NCI-H82 treated with DMSO at 0.1 percent for 48 hours (cell line): ENCODE results near the gene PER2.
A peak's percentile ranks its signal among the peaks of the same experiment; 100 is the strongest.

Experiments
- DNase-seq: peaks from one replicate; lab custom pipeline; 2025; ENCODE audit not compliant: unreplicated experiment; lab: John Stamatoyannopoulos, UW

The PER2 gene

DNA sequence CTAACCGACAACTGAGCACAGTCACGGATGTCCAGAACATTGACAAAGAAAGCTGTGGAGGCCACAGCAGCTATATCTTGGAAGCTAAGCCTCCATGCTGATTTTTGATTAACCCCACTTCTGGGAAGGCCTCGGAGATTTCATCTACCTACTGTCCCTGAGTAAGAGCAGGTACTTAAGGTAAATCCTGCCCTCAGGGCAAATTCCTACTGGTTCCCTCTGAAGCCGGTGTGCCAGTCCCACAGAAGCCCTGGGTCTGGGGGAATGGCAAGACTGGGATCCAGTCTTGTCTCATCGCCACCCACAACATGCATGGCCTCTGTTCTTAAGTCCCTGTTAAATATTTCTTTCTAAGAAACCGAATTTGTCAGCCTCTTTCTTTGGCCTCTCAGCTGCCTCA lies 18.7 kb downstream of the PER2 start:
- DNase-seq: no peak

DNA sequence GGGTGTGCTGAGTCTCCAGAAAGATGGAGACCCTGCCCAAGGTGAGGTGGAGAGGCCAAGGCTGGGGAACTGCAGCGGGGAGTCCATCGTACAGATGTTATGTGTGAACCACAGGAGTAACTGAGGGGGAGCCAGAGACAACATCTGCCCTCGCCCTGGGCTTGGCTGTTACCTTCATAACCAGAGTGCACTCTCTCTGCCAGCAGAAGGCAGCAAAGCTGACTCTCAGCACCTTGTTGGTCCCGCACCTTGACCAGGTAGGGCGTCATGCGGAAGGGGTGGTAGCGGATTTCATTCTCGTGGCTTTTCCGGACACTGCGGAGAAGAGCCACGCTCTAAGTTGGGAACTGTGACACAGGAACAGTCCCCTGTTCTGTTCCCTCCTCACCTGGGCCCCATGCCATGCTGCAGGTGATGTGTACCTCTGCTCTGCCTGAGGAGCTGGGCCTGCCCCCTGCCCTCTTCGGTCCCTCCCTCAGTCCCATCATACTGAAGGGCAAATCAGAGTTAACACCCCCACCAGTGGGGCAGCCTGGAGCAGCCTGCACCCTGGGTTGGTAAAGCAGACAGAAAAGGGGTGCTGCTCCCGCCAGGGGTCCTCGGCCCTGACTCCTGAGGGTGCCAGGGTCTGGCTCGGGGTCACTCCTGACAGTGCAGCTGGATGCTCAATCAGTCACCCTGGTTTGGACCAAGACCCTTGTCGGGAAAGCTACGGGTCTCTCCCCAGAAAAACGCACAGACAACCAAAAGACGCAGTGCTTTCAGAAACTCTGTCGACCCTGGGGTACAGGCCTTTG lies 20.3 kb downstream of the PER2 start:
- DNase-seq: no peak

DNA sequence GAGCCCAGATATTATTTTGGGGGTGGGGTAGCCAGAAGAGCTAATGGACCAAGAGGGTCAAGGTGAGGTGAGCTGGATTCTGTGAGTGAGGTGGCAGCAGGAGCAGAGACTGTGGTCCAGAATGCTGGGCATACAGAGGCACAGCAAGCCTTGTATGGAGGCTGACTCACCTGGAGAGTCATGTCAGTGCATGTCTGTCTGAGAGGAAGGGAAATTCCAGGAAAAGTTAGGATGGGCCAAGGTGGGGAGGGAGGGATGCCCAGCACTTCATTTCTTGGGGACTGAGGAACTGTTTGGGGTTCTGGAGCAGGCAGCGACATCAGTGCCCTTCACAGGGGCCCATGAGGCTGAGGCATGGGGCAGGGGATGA lies 21.1 kb downstream of the PER2 start:
- DNase-seq: no peak

DNA sequence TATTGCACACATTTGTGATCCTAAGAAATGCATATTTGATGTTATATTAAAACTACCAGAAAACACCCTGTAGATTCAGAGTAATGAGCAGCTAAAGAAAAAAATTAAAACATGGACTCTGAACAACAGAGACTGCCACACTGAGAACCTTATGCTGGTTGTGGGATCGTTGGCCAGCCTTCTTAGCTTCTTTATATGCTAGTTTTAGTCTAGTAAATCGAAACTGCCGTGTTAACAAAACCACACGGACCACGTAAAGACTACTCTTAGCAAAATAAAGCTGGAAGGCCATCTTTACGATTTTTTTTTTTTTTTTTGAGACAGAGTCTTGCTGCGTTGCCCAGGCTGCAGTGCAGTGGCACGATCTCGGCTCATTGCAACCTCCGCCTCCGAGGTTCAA lies 22.8 kb downstream of the PER2 start:
- no peak for DNase-seq

DNA sequence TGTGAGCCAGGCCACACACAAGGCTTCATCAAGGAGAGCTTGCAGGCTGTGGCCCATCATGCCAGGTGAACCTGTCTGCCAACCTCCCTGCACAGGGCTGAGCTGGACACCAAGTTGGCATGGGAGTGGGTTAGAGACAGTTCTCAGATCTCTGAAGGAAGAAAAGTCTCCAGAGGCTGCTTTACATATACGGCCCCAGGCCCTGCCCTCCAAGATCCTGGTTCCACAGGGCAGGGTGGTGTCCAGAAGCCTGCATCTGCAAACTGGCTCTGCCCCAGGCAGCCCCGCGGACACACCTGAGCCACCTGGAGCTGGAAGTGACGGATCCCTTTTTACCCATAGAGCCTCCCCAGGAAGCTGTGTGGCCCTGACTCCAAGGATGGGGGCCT lies 24.3 kb downstream of the PER2 start:
- DNase-seq: no peak

DNA sequence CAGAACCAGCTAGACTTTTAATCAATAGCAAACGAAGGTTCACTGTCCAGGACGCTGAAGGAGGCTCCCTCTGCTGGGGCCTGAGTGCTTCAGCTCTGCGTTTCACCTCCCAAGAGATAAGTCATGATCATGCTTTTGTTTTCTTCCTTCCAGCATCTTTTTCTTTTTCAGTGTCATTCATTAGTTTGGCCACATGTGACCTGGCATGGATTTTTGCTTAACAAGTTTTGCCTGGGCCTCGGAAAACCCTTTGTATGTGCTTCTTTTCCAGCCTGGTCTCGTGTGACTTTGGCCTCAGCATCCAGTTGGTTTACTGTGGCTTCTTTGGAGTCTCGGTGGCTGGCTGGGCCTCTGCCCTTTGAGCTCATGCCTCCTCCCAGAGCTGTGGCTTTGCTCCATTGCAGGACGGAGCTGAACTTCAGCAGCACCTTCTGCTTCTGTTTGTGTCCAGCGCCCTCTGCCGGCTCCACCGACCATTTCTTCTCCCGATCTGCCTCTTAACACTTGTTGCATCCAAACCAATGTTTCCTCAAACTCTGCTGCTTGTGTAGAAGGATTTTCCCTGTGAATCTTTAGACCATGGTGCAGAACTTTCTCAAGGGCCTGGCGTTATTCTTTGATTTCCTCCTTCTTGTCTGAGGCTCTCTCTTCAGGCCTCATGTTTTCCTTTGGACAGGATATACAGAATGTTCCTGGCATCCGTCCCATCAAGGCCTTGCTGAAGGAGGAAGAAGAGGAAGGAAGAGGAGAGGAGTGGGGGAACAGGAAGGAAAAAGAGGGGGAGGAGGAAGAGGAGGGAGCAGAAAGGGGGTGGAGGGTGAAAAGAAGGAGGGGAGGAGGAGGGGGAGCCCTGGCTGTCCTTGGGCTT lies 25.0 kb downstream of the PER2 start:
- DNase-seq: peak; percentile 83

DNA sequence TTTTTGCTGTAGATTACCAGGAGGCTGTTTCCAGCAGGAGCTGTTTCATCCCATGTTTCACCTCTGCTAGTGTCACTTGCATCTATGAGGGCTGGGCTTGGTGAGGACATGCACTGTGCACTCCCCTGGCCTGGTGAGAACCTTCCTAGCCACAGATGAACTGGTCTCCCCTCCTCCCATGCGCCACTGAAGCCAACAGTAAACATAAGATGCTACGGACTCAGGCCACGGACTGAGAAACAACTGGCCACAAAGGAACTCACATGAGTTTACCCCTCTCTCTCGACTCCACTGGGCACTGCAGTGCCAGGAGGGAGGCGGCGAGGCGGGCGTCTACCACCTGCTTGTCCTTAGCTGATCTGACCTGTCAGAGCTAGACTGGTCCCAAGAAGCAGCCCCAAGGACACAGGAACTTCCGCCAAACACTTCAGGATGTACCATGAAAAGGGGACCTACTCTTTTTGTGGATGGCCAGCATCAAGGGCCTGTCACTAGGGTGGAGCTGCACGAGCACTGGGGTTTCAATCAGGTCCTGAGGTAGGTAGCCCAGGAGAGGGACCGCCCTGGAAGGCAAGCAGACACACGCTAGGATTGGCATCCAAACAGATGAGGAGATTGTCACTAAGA lies 25.8 kb downstream of the PER2 start:
- DNase-seq: no peak

DNA sequence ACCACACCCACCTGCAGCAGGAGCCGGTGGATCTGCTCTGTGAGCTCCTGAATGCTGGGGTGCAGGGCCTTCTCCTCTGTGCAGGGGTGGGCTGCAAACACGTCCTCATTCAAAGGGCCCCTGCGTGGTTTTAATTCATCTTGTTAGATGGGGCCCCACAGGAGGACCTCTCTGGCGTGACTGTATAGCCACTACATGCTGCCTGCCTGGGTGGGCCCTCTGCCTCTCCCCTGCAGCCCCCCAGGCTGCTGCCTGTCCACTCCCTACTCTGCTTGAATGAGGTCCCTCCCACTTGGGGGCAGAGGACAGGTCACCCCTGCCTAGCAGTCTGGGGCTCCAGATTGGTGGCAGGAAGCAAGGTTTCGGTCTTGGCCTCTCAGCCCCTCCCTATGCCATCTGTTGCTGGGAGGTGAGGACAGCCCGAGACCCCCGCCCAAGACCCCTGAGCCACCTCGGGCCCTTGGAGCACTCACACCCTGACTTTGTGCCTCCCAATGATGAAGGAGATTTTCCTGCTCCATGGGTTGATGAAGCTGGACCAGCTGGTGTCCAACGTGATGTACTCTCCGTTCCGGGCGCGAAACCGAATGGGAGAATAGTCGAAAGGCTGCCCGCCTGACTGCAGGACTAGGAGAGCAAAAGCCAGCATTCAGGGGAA lies 26.6 kb downstream of the PER2 start:
- DNase-seq: no peak

DNA sequence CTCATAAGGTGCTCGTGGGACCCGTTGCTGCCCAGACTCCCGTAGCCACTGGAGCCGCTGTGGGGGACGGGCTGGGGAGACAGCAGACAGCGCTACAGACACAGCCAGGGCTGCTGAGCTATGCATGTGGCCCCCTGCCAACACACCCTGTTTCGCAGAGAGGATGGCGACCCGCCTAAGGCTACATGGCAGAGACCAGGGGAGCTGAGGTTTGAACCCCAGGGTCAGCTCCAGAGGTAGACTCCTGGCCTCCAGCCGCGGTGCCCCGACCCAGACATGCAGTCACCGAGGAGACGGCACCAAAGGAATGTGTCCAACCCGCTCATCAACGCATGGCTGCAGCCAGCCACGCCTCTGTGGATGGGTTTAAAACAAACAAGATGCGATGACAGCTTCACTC lies 27.5 kb downstream of the PER2 start:
- DNase-seq: no peak

DNA sequence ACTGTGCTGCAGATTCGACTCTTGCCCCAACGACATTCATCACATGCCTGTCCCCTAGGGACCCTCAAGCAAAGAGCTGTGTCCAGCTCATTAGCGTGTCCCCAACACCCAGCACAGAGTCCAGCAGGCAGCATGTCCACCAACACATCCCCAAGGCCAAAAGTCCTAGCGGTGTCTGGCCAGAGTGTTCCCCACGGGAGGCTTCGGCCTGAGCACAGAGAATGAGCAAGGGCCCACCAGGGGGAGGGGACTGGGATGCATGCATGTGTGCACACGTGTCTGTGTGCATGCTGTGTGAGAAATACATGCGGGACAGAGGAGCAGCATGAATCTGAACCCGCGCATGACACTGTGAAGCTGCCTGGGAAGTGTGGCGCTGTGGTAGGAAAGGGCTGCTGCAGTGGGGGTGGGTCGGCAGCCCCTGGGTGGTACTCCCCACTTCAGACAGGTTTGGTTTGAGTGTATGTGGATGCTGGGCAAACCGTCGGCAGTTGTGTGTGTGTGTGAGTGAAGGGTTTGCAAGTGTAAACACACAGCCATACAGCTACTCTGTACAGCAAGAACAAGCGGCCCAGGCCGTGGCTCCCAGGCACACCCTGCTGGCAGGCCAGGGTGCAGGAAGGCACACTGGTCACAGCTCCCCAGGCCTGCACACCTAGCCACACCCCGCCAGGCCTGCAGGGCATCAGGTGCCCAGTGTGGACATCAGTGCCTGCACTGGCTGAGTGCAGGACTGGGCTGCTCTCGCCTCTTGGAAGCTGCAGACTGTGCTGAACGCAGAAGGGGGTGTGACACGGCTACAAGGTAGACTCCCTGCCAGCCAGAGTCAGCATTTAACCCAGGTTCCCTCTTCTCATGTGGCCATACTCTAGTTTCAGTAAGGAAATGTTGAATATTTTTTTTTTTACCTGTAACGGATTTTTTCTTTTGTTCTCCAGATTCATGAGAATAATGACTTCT lies 29.1 kb downstream of the PER2 start:
- no peak for DNase-seq

DNA sequence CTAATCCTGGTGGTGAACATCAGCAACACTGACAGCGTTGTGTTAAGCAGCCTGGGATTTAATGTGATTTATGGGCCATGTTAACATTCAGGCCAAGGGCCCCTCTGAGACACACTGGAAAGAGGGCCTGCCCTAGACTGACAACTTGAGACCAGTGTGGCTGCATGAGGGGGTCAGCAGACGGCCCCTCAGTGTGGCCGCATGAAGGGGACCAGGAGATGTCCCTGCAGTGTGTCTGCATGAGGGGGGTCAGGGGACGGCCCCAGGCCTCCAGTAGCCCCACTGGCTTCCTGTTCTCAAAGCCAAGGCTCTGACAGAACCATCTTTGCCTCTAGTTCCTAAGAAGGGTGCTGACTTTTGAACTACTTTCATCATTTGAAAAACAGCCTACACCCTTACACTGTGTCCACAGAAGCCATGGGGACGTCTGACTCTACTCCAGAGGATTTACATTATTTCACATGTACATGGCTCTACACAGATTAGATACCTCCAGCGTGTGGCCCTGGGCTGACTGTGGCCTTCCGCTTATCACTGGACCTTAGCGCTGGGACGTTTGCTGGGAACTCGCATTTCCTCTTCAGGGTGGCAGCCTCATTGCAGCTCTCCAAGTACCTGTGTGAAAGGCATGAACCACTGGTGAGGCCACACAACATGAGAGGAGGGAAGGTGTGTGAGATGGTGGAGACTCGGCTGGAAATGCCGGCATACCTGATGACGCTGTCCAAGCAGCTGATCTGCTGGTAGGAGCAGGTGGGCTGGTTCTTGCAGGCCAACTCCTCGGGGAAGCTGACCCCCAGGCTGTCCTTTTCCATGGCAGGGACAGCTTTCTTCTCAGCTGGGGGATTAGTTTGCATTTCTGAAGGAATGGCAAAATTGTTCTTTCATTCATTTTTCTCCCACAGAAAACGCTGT lies 30.4 kb downstream of the PER2 start:
- DNase-seq: no peak

DNA sequence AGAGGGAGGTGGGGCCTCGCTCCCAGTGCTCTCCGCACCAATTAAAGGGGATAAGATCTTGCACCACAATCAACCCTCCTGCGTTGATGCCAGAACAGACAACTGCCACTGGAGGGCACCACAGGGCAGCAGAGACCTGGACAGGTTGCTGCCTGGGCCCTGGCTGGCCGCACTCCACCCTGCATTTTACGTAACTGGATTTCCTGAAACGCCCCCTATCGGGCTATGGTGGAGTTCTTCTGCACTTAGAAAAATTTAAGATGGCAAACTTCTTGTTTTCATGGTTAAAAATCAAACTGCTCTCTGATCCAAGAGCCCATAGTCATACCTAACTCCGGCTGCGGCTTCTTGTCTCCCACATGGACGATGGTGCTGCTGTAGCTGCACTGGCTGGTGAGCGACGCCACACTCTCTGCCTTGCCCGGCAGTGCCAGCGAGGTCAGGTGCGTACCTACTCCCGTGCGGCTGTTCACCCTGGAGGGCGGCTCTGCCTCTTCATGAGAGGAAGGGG lies 31.8 kb downstream of the PER2 start:
- DNase-seq: peak; percentile 93

DNA sequence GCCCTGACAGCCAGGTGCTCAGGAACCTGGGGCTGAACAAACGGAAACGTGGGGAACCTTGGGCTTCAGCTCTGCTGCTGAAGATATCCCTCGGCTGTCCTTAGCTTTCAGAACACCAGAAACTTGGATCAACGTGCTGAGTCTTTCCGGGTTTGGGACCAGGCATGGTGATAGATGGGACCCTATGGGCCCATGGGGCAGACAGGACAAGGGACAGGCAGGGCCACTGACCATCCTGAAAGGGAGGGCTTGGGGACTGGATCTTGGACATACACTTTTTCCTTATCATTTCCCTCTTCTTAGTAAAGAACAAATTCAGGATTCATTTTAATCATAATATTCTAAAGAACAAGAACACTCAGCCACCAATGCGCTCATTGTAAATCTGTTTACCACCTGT lies 32.3 kb downstream of the PER2 start:
- DNase-seq: no peak

DNA sequence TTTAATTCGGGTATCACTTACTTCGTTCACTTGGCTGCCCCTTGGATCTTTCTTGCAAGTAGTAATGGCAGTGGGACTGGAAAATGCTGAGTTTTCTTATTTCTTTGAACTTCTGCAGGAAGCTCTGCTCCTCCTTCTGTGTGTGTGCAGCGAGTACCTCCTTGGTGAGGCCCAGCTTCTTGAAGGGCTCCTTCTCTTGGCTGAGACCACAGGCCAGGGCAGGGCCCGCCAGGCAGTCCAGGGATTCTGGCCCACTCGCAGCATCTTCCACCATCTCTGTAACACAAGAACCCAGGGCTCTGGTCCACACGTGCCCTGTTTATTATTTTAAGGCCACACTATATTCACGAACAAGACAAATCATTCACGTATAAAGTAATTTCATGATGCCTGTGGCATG lies 32.8 kb downstream of the PER2 start:
- no peak for DNase-seq

DNA sequence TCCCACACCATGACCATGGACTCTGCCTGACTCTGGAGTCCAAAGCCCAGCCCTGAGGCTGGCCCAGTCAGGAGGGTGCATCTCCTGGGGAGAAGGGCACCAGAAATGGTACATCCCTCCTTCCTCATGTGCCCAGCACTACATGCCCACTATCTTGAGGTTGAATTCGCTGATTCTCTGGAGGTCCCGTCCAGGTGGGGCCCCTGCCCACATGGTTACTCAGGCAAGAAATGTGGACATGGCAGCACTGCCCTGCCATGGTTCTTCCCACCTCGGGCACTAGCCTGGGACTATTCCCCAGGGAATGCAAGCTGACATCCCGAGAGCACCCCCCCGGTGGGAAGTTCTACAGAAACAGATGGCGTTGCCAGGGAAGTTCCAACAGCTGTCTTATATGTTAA lies 33.3 kb downstream of the PER2 start:
- DNase-seq: peak; percentile 82

DNA sequence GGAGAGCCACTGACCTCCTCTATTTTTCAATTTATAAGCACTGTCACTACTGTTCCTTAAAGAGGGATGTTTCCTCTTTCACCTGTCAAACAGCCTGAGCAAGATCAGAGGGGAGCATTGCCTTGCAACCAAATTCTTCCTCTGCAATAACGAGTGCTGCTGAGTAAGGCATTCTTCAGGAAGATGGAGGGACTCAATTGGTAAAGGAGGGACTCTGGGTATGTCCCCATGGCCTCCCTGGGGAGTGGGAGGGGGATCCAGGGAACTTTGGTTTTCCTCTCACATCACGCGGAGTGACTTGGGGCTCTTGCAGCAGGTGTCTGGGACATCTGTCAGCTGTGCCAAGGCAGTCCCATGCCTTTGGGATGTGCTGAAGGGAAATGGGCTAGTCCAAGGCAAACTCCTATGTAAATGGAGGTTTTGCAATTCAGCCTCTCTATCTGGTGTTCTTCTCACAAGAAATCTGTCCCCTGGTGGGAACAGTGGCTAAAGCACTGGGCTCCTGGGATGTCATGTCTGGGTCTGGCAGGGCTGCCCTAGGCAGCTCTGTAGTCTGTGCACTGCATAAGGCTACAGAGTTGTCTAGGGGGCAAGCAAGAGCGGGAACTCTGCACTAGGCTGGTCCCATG lies 34.2 kb downstream of the PER2 start:
- no peak for DNase-seq

DNA sequence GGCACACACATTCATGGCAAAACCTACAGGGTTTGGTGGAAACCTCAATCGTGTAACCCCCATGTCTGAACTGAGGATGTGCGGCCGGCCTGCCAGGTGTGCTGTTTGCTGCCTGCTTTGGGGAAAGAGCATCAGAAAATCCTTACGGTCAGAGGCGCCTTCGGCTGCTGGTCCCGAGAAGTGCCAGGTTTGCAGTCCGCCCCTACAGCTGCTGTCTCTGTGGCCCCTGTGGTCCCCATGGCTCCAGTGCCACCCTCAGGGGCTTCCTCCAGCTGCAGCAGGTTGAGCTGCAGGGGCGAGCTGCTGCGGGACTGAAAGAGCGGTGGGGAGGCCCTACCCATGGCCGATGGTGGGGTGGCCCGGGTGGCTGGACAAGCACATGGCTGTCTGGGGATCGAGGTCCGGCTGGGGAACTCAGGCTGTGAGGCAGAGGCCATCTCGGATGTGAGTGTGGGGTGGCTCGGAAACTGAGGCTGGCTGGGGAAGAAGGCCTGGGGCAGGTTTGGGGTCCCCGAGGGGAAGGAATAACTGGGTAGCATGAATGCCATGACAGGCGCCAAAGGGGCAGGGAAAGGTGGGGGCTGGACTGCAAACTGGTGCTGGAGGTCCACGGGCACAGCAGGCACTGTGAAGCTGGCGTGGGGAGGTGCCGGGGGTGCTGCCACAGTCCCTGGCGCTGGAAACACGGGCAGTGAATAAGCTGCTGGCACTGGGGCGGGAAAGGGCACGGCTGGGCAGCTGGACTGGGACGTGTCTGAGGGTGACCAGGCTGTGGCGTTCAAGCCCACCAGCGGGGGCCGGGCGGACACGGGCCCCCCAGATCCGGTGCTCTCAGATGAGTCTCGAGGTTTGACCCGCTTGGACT lies 35.4 kb downstream of the PER2 start:
- DNase-seq: no peak

DNA sequence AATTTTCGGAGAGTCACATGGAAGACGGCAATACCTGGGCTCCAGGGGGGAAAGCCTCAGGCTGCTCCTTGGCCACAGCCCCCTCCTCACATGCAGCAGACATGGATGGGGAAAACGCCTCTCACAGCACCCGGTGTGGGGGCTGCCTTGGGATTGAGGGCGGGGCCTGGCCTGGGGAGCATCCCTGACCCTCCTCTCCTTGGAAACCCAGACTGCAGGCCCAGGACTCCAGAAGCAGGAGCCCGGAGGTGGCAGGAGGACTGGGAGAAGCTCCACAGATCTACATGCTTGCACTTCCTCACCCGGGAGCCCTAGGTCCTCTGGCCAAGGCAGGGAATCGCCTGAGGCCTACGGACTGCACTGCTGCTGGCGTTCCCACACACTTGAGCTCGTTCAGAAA lies 36.4 kb downstream of the PER2 start:
- no peak for DNase-seq
